ENCODE results near the gene SLC22A23.

GRCh38 chr6:3421143-3421542 is 35.7 kb downstream of the SLC22A23 start:
- TF ChIP-seq POLR2A (IDR thresholded peaks at IDR 0.05; ENCODE audit: low read depth, low read length) (no peak), POLR2AphosphoS5 (IDR thresholded peaks at IDR 0.05; ENCODE audit: low read depth, low read length) (no peak), TAF1 (IDR thresholded peaks at IDR 0.05; ENCODE audit: borderline replicate concordance, low read depth, low read length) (no peak)

Data from GM12892 (cell line).